Caco-2 (cell line): Measurements from ENCODE around the gene RPL28. TPM values are rescaled to one million over a fixed set of nuclear protein-coding genes. Genes with fewer than 3 reads are reported as not detected.
A peak's percentile ranks its signal among the peaks of the same experiment; 100 is the strongest.

Experiments used
- BruUV-seq: library from RNA; stranded (reverse); fragments of 400-500 nt; replicated peaks from 2 replicates; lab custom pipeline; 2021; lab: Mats Ljungman, UMichigan
- CTCF ChIA-PET: fragments of 300-600 bp; sonication (Branson Sonifier 250); formaldehyde crosslinking; loops from one replicate; lab custom pipeline; 2022; ENCODE audit warnings: antibody characterized with exemption; lab: Charles Lee
- POLR2A ChIA-PET: fragments of 300-600 bp; sonication (Branson Sonifier 250); formaldehyde crosslinking; loops from one replicate; lab custom pipeline; 2022; ENCODE audit warnings: antibody characterized with exemption; lab: Charles Lee
- DNase-seq, 2 experiments: peaks; one replicate each; pipeline versions ENCODE4 v3.0.0 to v3.0.0-alpha.2; 2020 to 2022
- H3K27me3 ChIP-seq: replicated peaks from 2 replicates; pipeline ENCODE4 v1.6.0; 2011; ENCODE audit warnings: low read length; ENCODE audit not compliant: control insufficient read depth, insufficient read depth
- H3K36me3 ChIP-seq: 2 replicates; pipeline ENCODE4 v1.5.1; 2011; ENCODE audit warnings: low read length; ENCODE audit not compliant: control insufficient read depth, insufficient read depth
- H3K4me1 ChIP-seq: fragments of 250-450 bp; sonication (Bioruptor Pico); 2 replicates; pipeline ENCODE4 v1.5.1; 2020; ENCODE audit warnings: mild to moderate bottlenecking
- H3K4me3 ChIP-seq: 2 replicates; pipeline ENCODE4 v1.5.1; 2011; ENCODE audit warnings: low read depth, mild to moderate bottlenecking, control low read depth, low read length
- H3K9me3 ChIP-seq: fragments of 250-450 bp; sonication (Bioruptor Pico); 2 replicates; pipeline ENCODE4 v1.5.1; 2020; ENCODE audit warnings: mild to moderate bottlenecking, moderate library complexity
- H3K27ac Mint-ChIP-seq: one replicate; pipeline ENCODE4 v1.8.0; 2022; ENCODE audit warnings: mixed read lengths; ENCODE audit not compliant: unreplicated experiment
- H3K27me3 Mint-ChIP-seq: one replicate; pipeline ENCODE4 v1.8.0; 2022; ENCODE audit warnings: mixed read lengths; ENCODE audit not compliant: insufficient read depth, unreplicated experiment
- H3K36me3 Mint-ChIP-seq: one replicate; pipeline ENCODE4 v1.8.0; 2022; ENCODE audit warnings: mild to moderate bottlenecking, mixed read lengths; ENCODE audit not compliant: insufficient read depth, unreplicated experiment
- H3K4me1 Mint-ChIP-seq: one replicate; pipeline ENCODE4 v1.8.0; 2022; ENCODE audit warnings: low read depth, mixed read lengths; ENCODE audit not compliant: unreplicated experiment
- H3K4me3 Mint-ChIP-seq: one replicate; pipeline ENCODE4 v1.8.0; 2022; ENCODE audit warnings: mild to moderate bottlenecking, moderate library complexity, mixed read lengths; ENCODE audit not compliant: unreplicated experiment
- H3K9me3 Mint-ChIP-seq: one replicate; pipeline ENCODE4 v1.8.0; 2022; ENCODE audit warnings: mixed read lengths; ENCODE audit not compliant: unreplicated experiment
- CTCF ChIP-seq, 2 experiments: fragments of 200-600 bp in 1 of 2; IDR thresholded peaks; 1 replicate in 1 of 2; 2 replicates in 1 of 2; pipeline versions ENCODE4 v1.5.1 to v1.8.0; 2011 to 2022; ENCODE audit warnings: antibody characterized with exemption in 1 of 2, control low read depth in 1 of 2, inconsistent platforms in 1 of 2, low read depth in 1 of 2, low read length in 1 of 2, mild to moderate bottlenecking in 1 of 2, moderate library complexity in 1 of 2; ENCODE audit not compliant: insufficient read depth in 1 of 2, severe bottlenecking in 1 of 2, unreplicated experiment in 1 of 2
- intact Hi-C: fragments of 100-400 bp; cut with micrococcal nuclease; formaldehyde crosslinking; loops from one replicate; pipeline ENCODE4 v1.10.0; 2022; ENCODE audit not compliant: unreplicated experiment
- total RNA-seq: library from RNA; stranded (reverse); gene quantifications from 2 replicates; pipeline ENCODE4 v1.2.3, GENCODE V29; 2022

Gene RPL28
- total RNA-seq, 1 experiment from 2014 or later = 2,048 TPM

GRCh38 chr19:55377356-55378131 is 8.2 kb upstream of the RPL28 start:
- H3K9me3 Mint-ChIP-seq = no peaks in the 10 kb centered on the region
- H3K4me3 ChIP-seq = no peak overlapping the region
- H3K9me3 ChIP-seq = no peaks in the 10 kb centered on the region
- H3K36me3 Mint-ChIP-seq = peaks cover 30% of the 10 kb centered on the region
- TF ChIP-seq CTCF (IDR thresholded peaks at IDR 0.05; ENCODE audit: insufficient read depth in 1 of 2, low read depth in 1 of 2, low read length in 1 of 2, severe bottlenecking in 1 of 2, unreplicated experiment in 1 of 2) = no peak
- CTCF ChIA-PET = interaction anchor here (1.3 kb wide), 1 partner anchor 64 kb away, joined by 3 read pairs; no protein-coding TSS in a partner anchor
- H3K4me1 Mint-ChIP-seq = peaks cover 25% of the 10 kb centered on the region
- peaks cover 2% of the 10 kb centered on the region; the same call in 1 of the 2 replicates for H3K36me3 ChIP-seq
- no peak overlapping the region for H3K4me3 Mint-ChIP-seq
- POLR2A ChIA-PET = interaction anchor here (0.6 kb wide), 1 partner anchor 769 kb away, joined by 3 read pairs; no protein-coding TSS in a partner anchor
- intact Hi-C loops = no loop called here
- no peak for DNase-seq
- no peak overlapping the region for H3K27ac Mint-ChIP-seq
- BruUV-seq = no TSS peak
- no peaks in the 10 kb centered on the region for H3K27me3 ChIP-seq
- H3K27me3 Mint-ChIP-seq = no peaks in the 10 kb centered on the region
- peaks cover 37% of the 10 kb centered on the region for H3K4me1 ChIP-seq

- POLR2A ChIA-PET = no interaction called here
- peaks cover 23% of the 10 kb centered on the region for H3K36me3 Mint-ChIP-seq
- H3K4me3 ChIP-seq = no peak overlapping the region
- peaks cover 31% of the 10 kb centered on the region for H3K4me1 ChIP-seq
- H3K4me3 Mint-ChIP-seq = no peak overlapping the region
- H3K4me1 Mint-ChIP-seq = peaks cover 19% of the 10 kb centered on the region
- no peaks in the 10 kb centered on the region for H3K9me3 ChIP-seq
- peaks cover 2% of the 10 kb centered on the region; the same call in 1 of the 2 replicates for H3K36me3 ChIP-seq
- H3K27ac Mint-ChIP-seq = no peak overlapping the region
- BruUV-seq = no TSS peak
- CTCF ChIA-PET = no interaction called here
- intact Hi-C loops = no loop called here
- no peaks in the 10 kb centered on the region for H3K9me3 Mint-ChIP-seq
- no peak for DNase-seq
- no peak for TF ChIP-seq CTCF (IDR thresholded peaks at IDR 0.05; ENCODE audit: insufficient read depth in 1 of 2, low read depth in 1 of 2, low read length in 1 of 2, severe bottlenecking in 1 of 2, unreplicated experiment in 1 of 2)
- H3K27me3 Mint-ChIP-seq = no peaks in the 10 kb centered on the region
- no peaks in the 10 kb centered on the region for H3K27me3 ChIP-seq
These were observed 6.6 kb upstream of the RPL28 start for GRCh38 chr19:55379174-55379573.

- Mint-ChIP-seq H3K27ac (peak overlapping the region; percentile 89), H3K9me3 (no peaks in the 10 kb centered on the region), H3K36me3 (peaks cover 27% of the 10 kb centered on the region), H3K4me3 (peak overlapping the region; percentile 93), H3K27me3 (no peaks in the 10 kb centered on the region), H3K4me1 (peaks cover 17% of the 10 kb centered on the region)
- H3K9me3 ChIP-seq = no peaks in the 10 kb centered on the region
- POLR2A ChIA-PET = no interaction called here
- H3K4me1 ChIP-seq = peaks cover 13% of the 10 kb centered on the region
- CTCF ChIA-PET = no interaction called here
- peaks cover 2% of the 10 kb centered on the region for H3K36me3 ChIP-seq
- no peak for DNase-seq
- no TSS peak for BruUV-seq
- no peaks in the 10 kb centered on the region for H3K27me3 ChIP-seq
- intact Hi-C loops = loop anchor here (10.0 kb wide), 1 partner anchor 253 kb away; no protein-coding TSS in a partner anchor
- H3K4me3 ChIP-seq = no peak overlapping the region
- TF ChIP-seq CTCF (IDR thresholded peaks at IDR 0.05; ENCODE audit: insufficient read depth in 1 of 2, low read depth in 1 of 2, low read length in 1 of 2, severe bottlenecking in 1 of 2, unreplicated experiment in 1 of 2) = no peak
These were observed 3.7 kb upstream of the RPL28 start for GRCh38 chr19:55382013-55382412.
